ENCODE measurements around the gene SLCO2B1. TPM values are rescaled to one million over a fixed set of nuclear protein-coding genes. Genes with fewer than 3 reads are reported as not detected.

SLCO2B1 gene
- total and polyA plus RNA-seq, 2 experiments from 2014 or later: not detected

DNA sequence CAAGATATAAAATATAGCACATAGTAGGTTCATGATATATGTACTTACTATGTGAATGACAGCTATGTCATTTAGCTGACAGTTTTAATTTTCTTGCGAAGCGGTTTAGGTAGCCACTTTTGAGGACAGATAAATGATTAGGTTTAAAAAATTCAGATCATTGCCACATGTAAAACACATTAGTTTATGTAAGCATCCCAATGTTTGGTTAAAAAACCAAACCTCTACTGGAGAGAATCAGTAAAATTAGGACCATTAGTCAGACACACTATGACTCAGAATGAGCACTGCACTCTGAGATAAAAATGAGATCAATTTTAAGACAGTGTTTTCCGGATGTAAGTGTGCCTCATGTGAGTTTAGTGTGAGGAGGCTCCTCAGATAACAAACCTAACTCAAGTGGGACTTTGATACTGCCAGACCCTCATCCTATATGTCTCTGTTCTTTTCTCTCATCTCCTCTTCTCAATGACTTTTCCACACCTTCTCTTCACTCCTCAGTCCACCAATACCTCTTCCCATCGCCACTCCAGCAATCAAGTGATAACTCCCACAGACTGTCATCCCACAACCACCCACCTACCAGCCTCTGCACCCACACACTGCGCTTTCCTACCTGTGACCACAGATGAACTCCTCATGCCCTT is 47.4 kb upstream of the SLCO2B1 start:
- Mint-ChIP-seq H3K27me3 (ENCODE audit: insufficient read depth, low read depth, poor library complexity) (no peaks in the 10 kb centered on the region), H3K36me3 (ENCODE audit: low read depth) (no peaks in the 10 kb centered on the region), H3K9me3 (peaks cover 7% of the 10 kb centered on the region; the same call in 2 of the 3 replicates), H3K27ac (no peak overlapping the region), H3K4me1 (peaks cover 7% of the 10 kb centered on the region; the same call in 2 of the 3 replicates), H3K4me3 (no peak overlapping the region)
- Histone ChIP-seq H3K4me2 (no peak overlapping the region), H3K36me3 (ENCODE audit: insufficient read depth) (no peaks in the 10 kb centered on the region), H3K9me2 (ENCODE audit: insufficient read depth) (no peaks in the 10 kb centered on the region), H2AFZ (no peak overlapping the region), H4K20me1 (replicated peaks; ENCODE audit: insufficient read depth) (no peaks in the 10 kb centered on the region), H3K4me1 (ENCODE audit: insufficient read depth) (no peaks in the 10 kb centered on the region; the same call in 1 of the 2 replicates), H3K27ac (ENCODE audit: low read depth) (no peak overlapping the region), H3K27me3 (ENCODE audit: insufficient read depth) (no peaks in the 10 kb centered on the region), H3K4me3 (no peak overlapping the region), H3K79me2 (replicated peaks; ENCODE audit: insufficient read depth) (no peaks in the 10 kb centered on the region), H3F3A (replicated peaks; ENCODE audit: low read depth) (no peaks in the 10 kb centered on the region)
- TF ChIP-seq JUNB (IDR thresholded peaks at IDR 0.05; ENCODE audit: unreplicated experiment): no peak
- TF ChIP-seq, protein P1, sequence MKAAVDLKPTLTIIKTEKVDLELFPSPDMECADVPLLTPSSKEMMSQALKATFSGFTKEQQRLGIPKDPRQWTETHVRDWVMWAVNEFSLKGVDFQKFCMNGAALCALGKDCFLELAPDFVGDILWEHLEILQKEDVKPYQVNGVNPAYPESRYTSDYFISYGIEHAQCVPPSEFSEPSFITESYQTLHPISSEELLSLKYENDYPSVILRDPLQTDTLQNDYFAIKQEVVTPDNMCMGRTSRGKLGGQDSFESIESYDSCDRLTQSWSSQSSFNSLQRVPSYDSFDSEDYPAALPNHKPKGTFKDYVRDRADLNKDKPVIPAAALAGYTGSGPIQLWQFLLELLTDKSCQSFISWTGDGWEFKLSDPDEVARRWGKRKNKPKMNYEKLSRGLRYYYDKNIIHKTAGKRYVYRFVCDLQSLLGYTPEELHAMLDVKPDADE (IDR thresholded peaks at IDR 0.05): no peak
- ATAC-seq (no peak), DNase-seq (ENCODE audit: low spot score) (no peak)

DNA sequence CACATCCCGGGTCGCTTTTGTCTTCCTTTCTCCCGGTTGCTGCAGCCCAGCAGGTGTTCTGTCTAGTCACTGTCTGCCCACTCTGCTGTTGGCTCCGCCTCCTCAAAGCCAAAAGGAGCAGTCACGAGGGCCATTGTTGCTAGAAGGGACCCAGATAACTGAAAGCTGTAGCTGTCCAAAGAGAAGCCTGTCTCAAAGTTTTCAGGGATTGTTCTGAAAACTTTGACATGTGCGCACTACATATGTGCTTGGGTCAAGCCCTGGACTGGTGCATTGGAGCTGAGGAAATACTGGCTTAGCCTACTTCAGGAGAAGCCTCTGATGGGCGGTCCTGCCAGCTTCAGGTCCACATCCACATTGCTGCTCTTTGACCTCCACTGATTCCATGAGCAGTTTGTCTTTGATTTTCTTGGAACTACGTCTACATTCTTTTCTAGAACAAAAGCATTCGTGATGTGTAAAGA is 45.4 kb upstream of the SLCO2B1 start:
- H2AFZ ChIP-seq: peak overlapping the region; percentile 57; the same call in 1 of the 2 replicates
- no peaks in the 10 kb centered on the region for H3K4me1 ChIP-seq (ENCODE audit: insufficient read depth)
- ATAC-seq (peak; percentile 91), DNase-seq (ENCODE audit: low spot score) (peak; percentile 84)
- H3K27ac ChIP-seq (ENCODE audit: low read depth): no peak overlapping the region
- no peaks in the 10 kb centered on the region for H3K27me3 Mint-ChIP-seq (ENCODE audit: insufficient read depth, low read depth, poor library complexity)
- no peaks in the 10 kb centered on the region for H3K36me3 ChIP-seq (ENCODE audit: insufficient read depth)
- no peak overlapping the region; the same call in 2 of the 3 replicates for H3K4me3 Mint-ChIP-seq
- H3K4me2 ChIP-seq: no peak overlapping the region
- no peaks in the 10 kb centered on the region for H4K20me1 ChIP-seq (replicated peaks; ENCODE audit: insufficient read depth)
- H3K27ac Mint-ChIP-seq: no peak overlapping the region
- no peaks in the 10 kb centered on the region for H3K36me3 Mint-ChIP-seq (ENCODE audit: low read depth)
- no peaks in the 10 kb centered on the region for H3F3A ChIP-seq (replicated peaks; ENCODE audit: low read depth)
- H3K4me1 Mint-ChIP-seq: peaks cover 6% of the 10 kb centered on the region; the same call in 2 of the 3 replicates
- H3K9me2 ChIP-seq (ENCODE audit: insufficient read depth): no peaks in the 10 kb centered on the region
- no peaks in the 10 kb centered on the region for H3K9me3 Mint-ChIP-seq
- H3K4me3 ChIP-seq: no peak overlapping the region
- no peaks in the 10 kb centered on the region for H3K79me2 ChIP-seq (replicated peaks; ENCODE audit: insufficient read depth)
- H3K27me3 ChIP-seq (ENCODE audit: insufficient read depth): no peaks in the 10 kb centered on the region
- TF ChIP-seq, protein P1 (IDR thresholded peaks at IDR 0.05): no peak
- TF ChIP-seq, protein P2, sequence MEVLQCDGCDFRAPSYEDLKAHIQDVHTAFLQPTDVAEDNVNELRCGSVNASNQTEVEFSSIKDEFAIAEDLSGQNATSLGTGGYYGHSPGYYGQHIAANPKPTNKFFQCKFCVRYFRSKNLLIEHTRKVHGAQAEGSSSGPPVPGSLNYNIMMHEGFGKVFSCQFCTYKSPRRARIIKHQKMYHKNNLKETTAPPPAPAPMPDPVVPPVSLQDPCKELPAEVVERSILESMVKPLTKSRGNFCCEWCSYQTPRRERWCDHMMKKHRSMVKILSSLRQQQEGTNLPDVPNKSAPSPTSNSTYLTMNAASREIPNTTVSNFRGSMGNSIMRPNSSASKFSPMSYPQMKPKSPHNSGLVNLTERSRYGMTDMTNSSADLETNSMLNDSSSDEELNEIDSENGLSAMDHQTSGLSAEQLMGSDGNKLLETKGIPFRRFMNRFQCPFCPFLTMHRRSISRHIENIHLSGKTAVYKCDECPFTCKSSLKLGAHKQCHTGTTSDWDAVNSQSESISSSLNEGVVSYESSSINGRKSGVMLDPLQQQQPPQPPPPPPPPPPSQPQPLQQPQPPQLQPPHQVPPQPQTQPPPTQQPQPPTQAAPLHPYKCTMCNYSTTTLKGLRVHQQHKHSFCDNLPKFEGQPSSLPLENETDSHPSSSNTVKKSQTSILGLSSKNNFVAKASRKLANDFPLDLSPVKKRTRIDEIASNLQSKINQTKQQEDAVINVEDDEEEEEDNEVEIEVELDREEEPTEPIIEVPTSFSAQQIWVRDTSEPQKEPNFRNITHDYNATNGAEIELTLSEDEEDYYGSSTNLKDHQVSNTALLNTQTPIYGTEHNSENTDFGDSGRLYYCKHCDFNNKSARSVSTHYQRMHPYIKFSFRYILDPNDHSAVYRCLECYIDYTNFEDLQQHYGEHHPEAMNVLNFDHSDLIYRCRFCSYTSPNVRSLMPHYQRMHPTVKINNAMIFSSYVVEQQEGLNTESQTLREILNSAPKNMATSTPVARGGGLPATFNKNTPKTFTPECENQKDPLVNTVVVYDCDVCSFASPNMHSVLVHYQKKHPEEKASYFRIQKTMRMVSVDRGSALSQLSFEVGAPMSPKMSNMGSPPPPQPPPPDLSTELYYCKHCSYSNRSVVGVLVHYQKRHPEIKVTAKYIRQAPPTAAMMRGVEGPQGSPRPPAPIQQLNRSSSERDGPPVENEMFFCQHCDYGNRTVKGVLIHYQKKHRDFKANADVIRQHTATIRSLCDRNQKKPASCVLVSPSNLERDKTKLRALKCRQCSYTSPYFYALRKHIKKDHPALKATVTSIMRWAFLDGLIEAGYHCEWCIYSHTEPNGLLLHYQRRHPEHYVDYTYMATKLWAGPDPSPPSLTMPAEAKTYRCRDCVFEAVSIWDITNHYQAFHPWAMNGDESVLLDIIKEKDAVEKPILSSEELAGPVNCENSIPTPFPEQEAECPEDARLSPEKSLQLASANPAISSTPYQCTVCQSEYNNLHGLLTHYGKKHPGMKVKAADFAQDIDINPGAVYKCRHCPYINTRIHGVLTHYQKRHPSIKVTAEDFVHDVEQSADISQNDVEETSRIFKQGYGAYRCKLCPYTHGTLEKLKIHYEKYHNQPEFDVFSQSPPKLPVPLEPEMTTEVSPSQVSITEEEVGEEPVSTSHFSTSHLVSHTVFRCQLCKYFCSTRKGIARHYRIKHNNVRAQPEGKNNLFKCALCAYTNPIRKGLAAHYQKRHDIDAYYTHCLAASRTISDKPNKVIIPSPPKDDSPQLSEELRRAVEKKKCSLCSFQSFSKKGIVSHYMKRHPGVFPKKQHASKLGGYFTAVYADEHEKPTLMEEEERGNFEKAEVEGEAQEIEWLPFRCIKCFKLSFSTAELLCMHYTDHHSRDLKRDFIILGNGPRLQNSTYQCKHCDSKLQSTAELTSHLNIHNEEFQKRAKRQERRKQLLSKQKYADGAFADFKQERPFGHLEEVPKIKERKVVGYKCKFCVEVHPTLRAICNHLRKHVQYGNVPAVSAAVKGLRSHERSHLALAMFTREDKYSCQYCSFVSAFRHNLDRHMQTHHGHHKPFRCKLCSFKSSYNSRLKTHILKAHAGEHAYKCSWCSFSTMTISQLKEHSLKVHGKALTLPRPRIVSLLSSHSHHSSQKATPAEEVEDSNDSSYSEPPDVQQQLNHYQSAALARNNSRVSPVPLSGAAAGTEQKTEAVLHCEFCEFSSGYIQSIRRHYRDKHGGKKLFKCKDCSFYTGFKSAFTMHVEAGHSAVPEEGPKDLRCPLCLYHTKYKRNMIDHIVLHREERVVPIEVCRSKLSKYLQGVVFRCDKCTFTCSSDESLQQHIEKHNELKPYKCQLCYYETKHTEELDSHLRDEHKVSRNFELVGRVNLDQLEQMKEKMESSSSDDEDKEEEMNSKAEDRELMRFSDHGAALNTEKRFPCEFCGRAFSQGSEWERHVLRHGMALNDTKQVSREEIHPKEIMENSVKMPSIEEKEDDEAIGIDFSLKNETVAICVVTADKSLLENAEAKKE (CRISPR knock-in tag; IDR thresholded peaks at IDR 0.05): no peak
- TF ChIP-seq ZNF114 (CRISPR knock-in tag; IDR thresholded peaks at IDR 0.05) (no peak), EZH2 (IDR thresholded peaks at IDR 0.05; ENCODE audit: low read depth, unreplicated experiment) (no peak), ZNF331 (CRISPR knock-in tag; IDR thresholded peaks at IDR 0.05; ENCODE audit: low read depth) (no peak)
- TF ChIP-seq, protein P3, sequence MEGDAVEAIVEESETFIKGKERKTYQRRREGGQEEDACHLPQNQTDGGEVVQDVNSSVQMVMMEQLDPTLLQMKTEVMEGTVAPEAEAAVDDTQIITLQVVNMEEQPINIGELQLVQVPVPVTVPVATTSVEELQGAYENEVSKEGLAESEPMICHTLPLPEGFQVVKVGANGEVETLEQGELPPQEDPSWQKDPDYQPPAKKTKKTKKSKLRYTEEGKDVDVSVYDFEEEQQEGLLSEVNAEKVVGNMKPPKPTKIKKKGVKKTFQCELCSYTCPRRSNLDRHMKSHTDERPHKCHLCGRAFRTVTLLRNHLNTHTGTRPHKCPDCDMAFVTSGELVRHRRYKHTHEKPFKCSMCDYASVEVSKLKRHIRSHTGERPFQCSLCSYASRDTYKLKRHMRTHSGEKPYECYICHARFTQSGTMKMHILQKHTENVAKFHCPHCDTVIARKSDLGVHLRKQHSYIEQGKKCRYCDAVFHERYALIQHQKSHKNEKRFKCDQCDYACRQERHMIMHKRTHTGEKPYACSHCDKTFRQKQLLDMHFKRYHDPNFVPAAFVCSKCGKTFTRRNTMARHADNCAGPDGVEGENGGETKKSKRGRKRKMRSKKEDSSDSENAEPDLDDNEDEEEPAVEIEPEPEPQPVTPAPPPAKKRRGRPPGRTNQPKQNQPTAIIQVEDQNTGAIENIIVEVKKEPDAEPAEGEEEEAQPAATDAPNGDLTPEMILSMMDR (conservative IDR thresholded peaks at IDR 0.05; ENCODE audit: low read depth in 2 of 2): no peak
